ENCODE data around the gene PARD6G.
"Not testable (repeated sequence)": the region's sequence is repeated elsewhere in the genome, so short reads cannot be mapped to it uniquely, and the experiment has no call there.

PARD6G gene

DNA sequence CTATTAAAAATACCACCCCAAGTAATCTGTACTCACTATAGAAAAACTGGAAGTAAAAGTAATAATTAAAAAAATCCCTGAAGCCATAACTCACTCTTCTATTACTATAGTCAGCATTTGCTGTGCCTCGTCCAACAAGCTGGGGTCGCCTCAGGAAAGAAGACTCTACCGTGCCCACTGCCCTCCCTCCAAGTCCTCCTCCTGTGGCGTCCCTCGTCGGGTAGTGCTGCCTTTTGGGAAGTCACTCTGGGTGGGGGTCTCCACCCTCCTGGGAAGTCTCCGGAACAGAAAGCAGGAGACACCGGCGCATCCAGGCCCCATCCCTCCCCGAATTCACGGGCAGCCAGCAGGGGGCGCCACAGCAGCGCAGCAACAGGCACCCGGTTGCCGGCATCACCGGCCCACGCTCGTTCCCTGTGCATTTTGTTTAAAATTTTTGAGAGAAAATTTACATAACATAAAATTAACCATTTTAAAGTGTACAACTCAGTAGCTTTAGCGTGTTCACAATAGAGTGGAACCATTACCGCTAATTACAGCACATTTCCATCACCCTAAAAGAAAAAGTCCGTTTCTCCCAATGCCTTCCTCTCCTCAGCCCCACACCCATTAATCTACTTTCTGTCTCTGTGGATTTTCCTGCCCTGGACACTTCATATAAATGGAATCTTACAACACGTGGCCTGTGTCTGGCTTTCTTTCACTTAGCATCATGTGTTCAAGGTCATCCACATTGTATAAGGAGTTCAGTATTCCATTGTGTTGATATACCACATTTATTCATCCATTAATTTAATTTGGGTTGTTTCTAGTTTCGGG, 76.1 kb downstream of the PARD6G start:
- DNase-seq (ENCODE audit: low read depth in 3 of 3) = peak; percentile 15 to 52 (median 49)

DNA sequence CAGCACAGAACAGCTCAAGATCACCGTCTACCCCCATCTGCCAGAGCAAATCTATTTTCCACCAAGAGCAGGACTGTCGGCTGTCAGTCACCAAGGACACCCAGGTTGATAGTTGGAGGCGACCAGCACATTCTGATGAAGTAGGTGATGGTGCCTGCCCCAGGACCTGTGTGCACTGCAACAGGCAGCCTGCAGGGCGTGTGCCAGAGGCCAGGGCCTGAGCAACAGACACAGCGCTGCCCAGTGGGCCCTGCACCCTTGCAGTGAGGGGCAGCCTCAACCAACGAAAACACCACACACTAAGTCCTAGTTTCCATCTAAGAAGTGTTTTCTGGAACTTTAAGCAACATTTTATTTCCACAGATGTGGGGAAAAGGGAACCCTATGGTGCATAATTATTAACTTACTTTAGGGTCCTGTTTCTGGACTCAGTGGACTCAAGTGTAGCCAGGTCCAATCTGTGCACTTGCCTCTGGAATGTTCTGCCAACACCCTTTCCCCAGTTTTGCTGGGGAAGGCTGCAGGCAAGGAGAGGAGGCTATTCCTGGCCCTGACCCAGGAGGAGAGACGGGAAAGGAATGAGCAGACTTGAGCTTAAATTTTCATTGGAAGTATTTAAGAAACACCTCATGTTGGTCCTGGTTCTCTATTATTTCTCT, 76.8 kb downstream of the PARD6G start:
- no peak for DNase-seq (ENCODE audit: low read depth in 3 of 3)

GRCh38 chr18:80169607-80170006, 77.7 kb downstream of the PARD6G start:
- no peak for DNase-seq (ENCODE audit: low read depth in 3 of 3)

- no peak for DNase-seq (ENCODE audit: low read depth in 3 of 3)
These were observed 78.3 kb downstream of the PARD6G start for GRCh38 chr18:80168982-80169381.

- DNase-seq (ENCODE audit: low read depth in 3 of 3) = no peak
These were observed 79.0 kb downstream of the PARD6G start for GRCh38 chr18:80168346-80168745.

- DNase-seq (ENCODE audit: low read depth in 3 of 3) = no peak
These were observed 79.4 kb downstream of the PARD6G start for GRCh38 chr18:80167931-80168330.

DNA sequence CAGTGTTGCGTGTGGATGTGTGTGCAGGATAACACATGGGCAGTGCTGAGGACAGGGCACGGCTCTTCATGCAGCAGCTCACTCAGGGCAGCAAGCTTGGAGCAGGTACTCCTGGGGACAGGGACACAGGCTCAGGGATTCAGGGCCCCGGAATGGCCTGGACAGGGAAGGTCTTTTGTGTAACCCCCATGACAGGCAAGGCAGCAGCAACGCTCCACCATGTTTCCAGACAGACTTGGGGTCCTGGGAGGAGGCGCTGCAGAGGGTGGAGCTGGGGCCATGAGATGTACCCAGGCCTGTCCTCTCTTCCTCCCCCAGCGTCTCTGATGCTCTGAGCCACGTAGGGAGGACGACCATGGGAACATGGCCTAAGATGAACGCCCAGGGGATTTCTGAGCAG, 80.0 kb downstream of the PARD6G start:
- no peak for DNase-seq (ENCODE audit: low read depth in 3 of 3)

- no peak for DNase-seq (ENCODE audit: low read depth in 3 of 3)
These were observed 80.6 kb downstream of the PARD6G start for GRCh38 chr18:80166725-80167124.

DNA sequence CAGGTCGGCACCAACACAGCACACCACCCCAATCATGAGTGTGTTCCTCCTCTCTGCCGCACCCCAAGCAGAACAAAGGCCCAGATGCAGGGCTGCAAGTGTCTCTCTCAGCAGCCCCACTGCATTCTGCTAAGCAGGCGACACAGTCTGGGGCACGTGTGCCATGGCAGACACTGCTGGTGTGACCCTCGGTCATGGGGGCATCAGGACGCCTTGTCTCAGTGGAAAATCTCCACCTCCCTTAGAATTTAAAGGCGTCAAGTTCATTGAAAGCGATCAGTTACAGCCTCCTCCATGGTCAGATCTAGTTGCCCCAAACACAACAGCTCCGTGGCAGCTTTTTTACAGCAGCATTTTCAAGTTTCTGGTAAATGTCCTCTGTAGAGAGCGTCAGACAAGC, 81.1 kb downstream of the PARD6G start:
- no peak for DNase-seq (ENCODE audit: low read depth in 3 of 3)

GRCh38 chr18:80164727-80165355, 82.5 kb downstream of the PARD6G start:
- DNase-seq (ENCODE audit: low read depth in 3 of 3) = not testable (repeated sequence)

DNA sequence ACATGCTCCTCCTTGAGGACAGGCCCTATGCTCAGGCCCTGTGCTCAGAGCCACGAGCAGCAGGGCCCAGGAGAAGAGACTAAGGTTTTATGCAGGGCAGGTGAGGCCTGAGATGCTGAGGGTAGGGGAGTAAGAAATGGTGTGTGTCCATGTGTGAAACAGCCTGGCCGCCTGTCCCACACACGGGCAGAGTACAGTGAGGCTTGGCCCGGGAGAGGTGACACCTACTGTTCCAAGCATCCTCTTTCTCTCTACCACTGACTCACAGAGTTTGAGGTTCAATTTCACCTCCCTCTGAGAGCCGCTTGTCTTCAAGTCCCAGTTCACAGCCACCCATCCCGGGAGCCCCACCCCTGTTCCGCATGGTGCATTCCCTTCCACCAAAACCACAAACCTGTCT, 84.1 kb downstream of the PARD6G start:
- no peak for DNase-seq (ENCODE audit: low read depth in 3 of 3)

GRCh38 chr18:80161781-80162417, 85.4 kb downstream of the PARD6G start:
- DNase-seq (ENCODE audit: low read depth in 3 of 3) = no peak

DNA sequence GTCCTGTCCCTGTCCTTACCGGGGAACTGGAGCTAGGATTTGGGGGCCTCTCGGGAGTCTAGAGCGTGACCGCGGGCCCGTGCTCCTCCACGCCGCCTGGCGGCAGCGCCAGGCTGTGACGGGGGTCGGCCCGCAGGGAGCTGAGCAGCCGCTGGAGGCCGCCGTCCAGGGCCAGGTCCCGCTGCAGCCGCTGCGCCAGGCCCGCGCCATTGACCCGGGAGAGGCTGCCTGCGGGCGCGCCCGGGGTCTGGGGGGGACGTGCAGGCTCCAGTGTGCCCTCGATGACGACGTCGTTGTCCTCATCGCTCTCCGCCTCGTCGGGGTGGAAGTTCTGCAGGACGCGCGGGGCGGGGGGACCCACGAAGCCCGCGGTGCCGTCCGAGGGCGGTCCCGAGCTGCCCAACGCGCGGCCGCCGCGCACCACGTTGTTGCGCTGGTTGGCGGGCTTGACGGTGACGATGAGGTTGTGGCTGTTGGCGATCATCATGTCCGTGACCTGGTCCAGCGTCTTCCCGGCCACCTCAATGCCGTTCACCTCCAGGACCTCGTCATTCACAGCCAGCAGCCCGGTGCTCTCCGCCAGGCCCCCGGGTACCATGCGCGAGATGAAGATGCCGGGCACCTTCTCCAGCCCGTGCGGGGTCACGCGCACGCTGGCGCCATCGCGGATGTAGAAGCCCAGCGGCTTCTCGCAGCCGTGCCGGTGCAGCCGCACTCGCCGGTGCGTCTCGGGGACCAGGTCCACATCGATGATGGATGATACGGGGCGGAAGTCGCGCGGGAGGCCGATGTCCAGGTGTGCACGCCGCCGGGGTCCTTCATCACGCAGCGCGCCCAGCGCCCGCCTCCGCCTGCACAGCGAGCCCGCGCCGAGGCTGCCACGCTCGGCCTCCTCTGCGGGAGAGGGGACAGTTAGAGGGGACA, 87.3 kb downstream of the PARD6G start:
- DNase-seq (ENCODE audit: low read depth in 3 of 3) = peak in 1 of 3 donors; percentile 21

GRCh38 chr18:80158365-80158764, 88.9 kb downstream of the PARD6G start:
- DNase-seq (ENCODE audit: low read depth in 3 of 3) = no peak

DNA sequence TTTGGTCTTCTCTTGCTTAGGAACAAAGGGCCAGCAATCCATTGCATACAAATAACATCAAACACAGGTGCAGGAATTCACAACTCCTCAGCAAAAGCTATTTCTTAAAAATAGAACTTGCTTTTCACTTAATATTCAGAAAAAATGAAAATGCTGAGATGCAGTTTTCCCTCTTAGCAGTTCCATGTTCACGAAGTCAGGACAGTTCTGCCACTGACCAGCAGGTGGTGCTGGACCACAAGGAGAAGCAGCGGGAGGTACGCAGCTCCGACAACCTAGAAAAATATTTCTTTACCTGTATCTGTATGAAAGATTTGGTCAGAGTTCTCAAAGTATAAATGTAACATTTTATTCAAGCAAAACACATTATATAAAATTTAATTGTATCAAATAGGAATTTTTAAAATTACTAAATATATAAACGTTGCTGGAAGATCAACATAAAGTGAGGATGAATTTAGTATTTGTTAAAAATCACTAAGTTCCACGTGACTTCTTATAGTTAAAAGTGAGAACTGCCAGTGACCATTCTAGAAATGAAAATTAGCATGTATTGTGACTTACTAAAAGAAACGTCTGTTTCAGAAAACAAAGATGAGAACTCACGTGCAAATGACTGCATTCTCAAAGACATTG, 89.5 kb downstream of the PARD6G start:
- peak; percentile 52 to 69 (median 58) for DNase-seq (ENCODE audit: low read depth in 3 of 3)

DNA sequence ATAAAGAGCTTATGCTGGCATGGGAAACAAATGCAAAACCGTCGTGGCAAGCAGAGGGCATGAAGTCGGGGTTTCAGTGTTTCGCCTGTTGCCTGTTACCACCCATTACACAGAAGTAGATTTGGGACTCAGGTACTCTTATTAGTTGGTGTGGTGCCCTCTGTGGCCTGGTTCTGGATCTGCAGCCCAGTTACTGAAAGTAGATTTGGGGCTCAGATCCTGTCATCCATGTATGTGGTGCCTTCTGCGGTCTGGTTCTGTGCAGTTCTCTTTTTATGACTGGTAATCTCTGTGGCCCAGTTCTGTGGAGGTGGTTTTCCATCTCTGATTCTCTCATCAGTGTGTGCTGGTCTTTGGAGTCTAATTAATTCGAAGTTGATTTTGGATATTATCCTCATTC, 93.0 kb downstream of the PARD6G start:
- peak in 2 of 3 donors; percentile 33 for DNase-seq (ENCODE audit: low read depth in 3 of 3)

GRCh38 chr18:80149667-80150066, 97.6 kb downstream of the PARD6G start:
- DNase-seq (ENCODE audit: low read depth in 3 of 3) = no peak

DNA sequence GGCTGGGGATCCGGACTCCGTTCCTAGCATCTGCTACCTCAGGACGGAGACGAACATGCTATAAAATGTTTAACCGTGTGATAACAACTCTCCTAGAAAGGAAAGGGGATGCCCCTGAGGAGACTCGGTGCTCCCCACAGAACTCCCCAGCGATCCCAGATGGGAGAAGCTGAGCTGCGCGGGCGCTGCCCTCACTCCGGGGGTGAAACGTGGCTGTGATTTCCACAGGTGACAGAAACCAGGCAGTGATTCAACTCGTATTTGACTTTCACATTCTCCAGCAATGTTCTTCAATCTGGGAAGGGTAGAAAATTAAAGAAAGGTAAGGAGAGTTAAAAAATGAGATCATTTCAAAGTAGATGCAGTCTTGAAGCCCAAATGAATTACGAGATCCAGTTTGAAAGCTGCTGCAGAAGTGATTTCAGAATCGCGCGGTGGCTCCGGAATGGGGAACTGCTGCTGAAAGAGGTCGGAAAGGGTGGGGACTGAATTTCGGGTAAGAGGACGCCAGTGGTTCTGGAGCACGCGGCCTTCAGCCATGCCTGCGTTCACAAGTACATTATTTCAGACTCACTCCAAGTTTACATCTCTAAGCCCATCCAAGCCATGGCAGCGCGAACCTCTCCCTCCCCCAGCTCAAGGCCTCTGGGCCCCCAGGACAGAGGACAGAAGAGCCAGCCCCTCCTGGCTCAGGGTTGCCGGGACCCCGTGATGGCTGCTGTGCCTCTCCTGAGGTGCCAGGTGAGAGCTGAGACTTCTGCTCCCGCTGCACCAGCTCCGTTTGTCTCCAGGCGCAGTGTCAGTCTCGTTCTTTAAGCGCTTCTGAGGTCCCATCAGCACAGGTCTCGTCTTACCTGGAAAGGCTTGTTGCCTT, 98.8 kb downstream of the PARD6G start:
- DNase-seq (ENCODE audit: low read depth in 3 of 3) = no peak

DNA sequence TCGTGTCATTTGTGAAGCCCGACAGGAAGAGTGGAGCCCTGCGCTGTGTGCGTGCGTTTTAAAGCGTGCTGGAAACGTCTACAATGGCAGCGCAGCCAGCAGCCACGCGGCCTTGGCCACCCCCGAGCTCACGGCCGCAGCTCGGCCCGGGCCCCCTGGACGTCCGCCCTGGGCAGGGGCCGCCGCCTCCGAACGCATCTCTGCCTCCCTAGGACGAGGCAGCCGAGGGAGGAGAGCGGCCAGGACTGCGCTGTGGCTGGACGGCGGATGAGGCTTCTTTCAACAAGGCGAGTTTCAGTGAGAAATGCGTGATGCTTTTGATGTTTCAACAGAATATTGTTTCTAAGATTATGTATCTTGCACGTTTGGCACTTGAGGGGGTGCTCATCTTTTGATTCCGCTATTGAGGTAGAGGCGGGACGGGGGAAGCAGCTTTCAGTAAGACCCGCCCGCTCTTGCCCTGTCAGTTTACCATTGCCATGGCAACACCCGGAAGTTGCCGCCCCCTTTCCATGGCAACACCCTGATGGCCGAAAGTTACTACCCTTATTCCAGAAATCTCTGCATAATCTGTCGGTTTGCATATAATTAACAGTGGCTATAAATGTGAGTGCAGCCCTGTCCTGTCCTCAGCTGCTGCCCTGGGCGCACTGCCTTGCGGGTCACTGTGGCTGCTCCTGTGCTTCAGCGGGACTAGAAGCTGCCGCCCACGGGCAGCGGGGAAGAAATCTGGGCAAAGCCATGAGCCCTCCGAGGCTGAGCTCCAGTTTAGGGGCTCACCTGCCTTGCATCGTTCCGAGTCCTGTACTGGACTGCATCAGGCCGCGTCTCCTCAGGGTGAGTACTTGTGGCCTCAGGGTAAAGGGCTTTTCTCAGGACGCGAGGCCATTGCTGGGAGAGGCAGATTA, 99.6 kb downstream of the PARD6G start:
- DNase-seq (ENCODE audit: low read depth in 3 of 3) = peak; percentile 56 to 65 (median 64)
